ENCODE data around the gene CALHM6. TPM values are rescaled to one million over a fixed set of nuclear protein-coding genes. Genes with fewer than 3 reads are reported as not detected.

CALHM6 gene
- total RNA-seq, 1 experiment from 2014 or later: not detected

- no peak overlapping the region for H3K4me3 ChIP-seq (ENCODE audit: low read depth, low read length, poor library complexity, severe bottlenecking)
- intact Hi-C loops (cut with micrococcal nuclease; ENCODE audit: unreplicated experiment): no loop called here
- POLR2A ChIA-PET (ENCODE audit: low non-redundant PET): no interaction called here
- H3K9me3 ChIP-seq (ENCODE audit: low read depth, low read length, poor library complexity, severe bottlenecking): no peaks in the 10 kb centered on the region
- H3K36me3 ChIP-seq (ENCODE audit: insufficient read depth, low read length, poor library complexity, severe bottlenecking): no peaks in the 10 kb centered on the region
- H3K4me1 ChIP-seq (ENCODE audit: insufficient read depth, low read length, poor library complexity, severe bottlenecking): no peaks in the 10 kb centered on the region
- DNase-seq (ENCODE audit: low spot score): no peak
- TF ChIP-seq EZH2 (IDR thresholded peaks at IDR 0.05; ENCODE audit: borderline replicate concordance, low read depth, low read length, poor library complexity, severe bottlenecking): no peak
- no TSS peak for BruUV-seq (replicated peaks)
- CTCF ChIA-PET: no interaction called here
- H3K27ac ChIP-seq (ENCODE audit: low read depth, low read length, poor library complexity, severe bottlenecking): no peak overlapping the region
- H3K27me3 ChIP-seq (replicated peaks; ENCODE audit: insufficient read depth, low read depth, low read length, poor library complexity): peaks cover 3% of the 10 kb centered on the region
Measured at GRCh38 chr6:116456106-116456505, 5.1 kb upstream of the CALHM6 start.

- no peak for DNase-seq (ENCODE audit: low spot score)
- no TSS peak for BruUV-seq (replicated peaks)
- intact Hi-C loops (cut with micrococcal nuclease; ENCODE audit: unreplicated experiment): no loop called here
- Histone ChIP-seq H3K36me3 (ENCODE audit: insufficient read depth, low read length, poor library complexity, severe bottlenecking) (no peaks in the 10 kb centered on the region), H3K27ac (ENCODE audit: low read depth, low read length, poor library complexity, severe bottlenecking) (no peak overlapping the region), H3K4me1 (ENCODE audit: insufficient read depth, low read length, poor library complexity, severe bottlenecking) (no peaks in the 10 kb centered on the region), H3K9me3 (ENCODE audit: low read depth, low read length, poor library complexity, severe bottlenecking) (no peaks in the 10 kb centered on the region), H3K27me3 (replicated peaks; ENCODE audit: insufficient read depth, low read depth, low read length, poor library complexity) (peaks cover 5% of the 10 kb centered on the region), H3K4me3 (ENCODE audit: low read depth, low read length, poor library complexity, severe bottlenecking) (no peak overlapping the region)
- POLR2A ChIA-PET (ENCODE audit: low non-redundant PET): no interaction called here
- TF ChIP-seq CTCF (conservative IDR thresholded peaks at IDR 0.05; ENCODE audit: low read depth, low read length): no peak
- no peak for TF ChIP-seq EZH2 (IDR thresholded peaks at IDR 0.05; ENCODE audit: borderline replicate concordance, low read depth, low read length, poor library complexity, severe bottlenecking)
- CTCF ChIA-PET: no interaction called here
Measured at GRCh38 chr6:116456927-116457326, 4.2 kb upstream of the CALHM6 start.

- H3K27ac ChIP-seq (ENCODE audit: low read depth, low read length, poor library complexity, severe bottlenecking): no peak overlapping the region
- H3K9me3 ChIP-seq (ENCODE audit: low read depth, low read length, poor library complexity, severe bottlenecking): no peaks in the 10 kb centered on the region
- no TSS peak for BruUV-seq (replicated peaks)
- intact Hi-C loops (cut with micrococcal nuclease; ENCODE audit: unreplicated experiment): no loop called here
- ChIA-PET POLR2A (ENCODE audit: low non-redundant PET) (no interaction called here), CTCF (no interaction called here)
- TF ChIP-seq CTCF (conservative IDR thresholded peaks at IDR 0.05; ENCODE audit: low read depth, low read length): no peak
- no peak for TF ChIP-seq EZH2 (IDR thresholded peaks at IDR 0.05; ENCODE audit: borderline replicate concordance, low read depth, low read length, poor library complexity, severe bottlenecking)
- H3K4me1 ChIP-seq (ENCODE audit: insufficient read depth, low read length, poor library complexity, severe bottlenecking): no peaks in the 10 kb centered on the region
- DNase-seq (ENCODE audit: low spot score): no peak
- H3K27me3 ChIP-seq (replicated peaks; ENCODE audit: insufficient read depth, low read depth, low read length, poor library complexity): peaks cover 13% of the 10 kb centered on the region
- no peaks in the 10 kb centered on the region for H3K36me3 ChIP-seq (ENCODE audit: insufficient read depth, low read length, poor library complexity, severe bottlenecking)
- no peak overlapping the region for H3K4me3 ChIP-seq (ENCODE audit: low read depth, low read length, poor library complexity, severe bottlenecking)
Measured at GRCh38 chr6:116458264-116458663, 2.9 kb upstream of the CALHM6 start.

- intact Hi-C loops (cut with micrococcal nuclease; ENCODE audit: unreplicated experiment): no loop called here
- TF ChIP-seq EZH2 (IDR thresholded peaks at IDR 0.05; ENCODE audit: borderline replicate concordance, low read depth, low read length, poor library complexity, severe bottlenecking) (no peak), CTCF (conservative IDR thresholded peaks at IDR 0.05; ENCODE audit: low read depth, low read length) (no peak)
- no TSS peak for BruUV-seq (replicated peaks)
Measured at GRCh38 chr6:116459927-116460326, 1.2 kb upstream of the CALHM6 start.

More at GRCh38 chr6:116459927-116460326, 1.2 kb upstream of the CALHM6 start:
- no peaks in the 10 kb centered on the region for H3K36me3 ChIP-seq (ENCODE audit: insufficient read depth, low read length, poor library complexity, severe bottlenecking)
- POLR2A ChIA-PET (ENCODE audit: low non-redundant PET): no interaction called here
- no peak overlapping the region for H3K27ac ChIP-seq (ENCODE audit: low read depth, low read length, poor library complexity, severe bottlenecking)
- H3K4me1 ChIP-seq (ENCODE audit: insufficient read depth, low read length, poor library complexity, severe bottlenecking): no peaks in the 10 kb centered on the region
- H3K4me3 ChIP-seq (ENCODE audit: low read depth, low read length, poor library complexity, severe bottlenecking): no peak overlapping the region
- H3K9me3 ChIP-seq (ENCODE audit: low read depth, low read length, poor library complexity, severe bottlenecking): no peaks in the 10 kb centered on the region
- no peak for DNase-seq (ENCODE audit: low spot score)
- H3K27me3 ChIP-seq (replicated peaks; ENCODE audit: insufficient read depth, low read depth, low read length, poor library complexity): peaks cover 15% of the 10 kb centered on the region
- CTCF ChIA-PET: no interaction called here

Measured in A673 (cell line).